Right hindlimb (tissue), 1 donor: ENCODE results near the gene CLIC5.

Experiments used
- DNase-seq: peaks from one replicate; pipeline ENCODE4 v3.0.0-alpha.2; 2018

The CLIC5 gene

GRCh38 chr6:45922728-45923351, 92.8 kb downstream of the CLIC5 start:
- peak; percentile 86 for DNase-seq

DNA sequence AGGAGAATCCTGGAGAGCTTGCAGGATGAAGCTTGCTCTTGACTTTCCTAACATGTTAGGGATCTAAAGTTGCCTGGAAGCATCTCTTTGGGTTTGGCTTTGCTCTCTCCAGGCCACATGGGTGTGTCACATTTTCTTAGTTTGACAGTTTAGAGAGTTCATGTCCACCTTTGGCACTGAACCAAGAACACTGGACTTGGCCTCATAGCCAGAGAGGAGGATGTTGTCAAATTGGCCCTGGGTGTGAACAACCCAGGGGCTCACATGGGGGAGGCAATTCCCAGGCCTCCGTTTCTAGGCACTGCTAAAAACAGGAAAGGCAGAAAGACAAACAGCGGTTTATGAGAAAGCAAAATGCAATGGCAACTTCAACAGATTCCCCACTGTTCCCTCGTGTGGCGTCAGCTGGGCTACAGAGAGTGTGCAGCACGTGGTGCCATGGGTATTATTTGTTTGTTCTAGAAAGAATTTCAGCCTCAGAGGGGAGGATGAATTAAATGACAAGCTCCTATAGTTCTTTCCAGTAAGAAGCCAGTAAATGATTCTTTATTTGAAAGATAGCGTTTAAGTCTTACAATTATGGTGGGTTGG, 93.9 kb downstream of the CLIC5 start:
- peak; percentile 37 for DNase-seq

- DNase-seq: no peak
These were observed 94.7 kb downstream of the CLIC5 start for GRCh38 chr6:45920819-45921511.

DNA sequence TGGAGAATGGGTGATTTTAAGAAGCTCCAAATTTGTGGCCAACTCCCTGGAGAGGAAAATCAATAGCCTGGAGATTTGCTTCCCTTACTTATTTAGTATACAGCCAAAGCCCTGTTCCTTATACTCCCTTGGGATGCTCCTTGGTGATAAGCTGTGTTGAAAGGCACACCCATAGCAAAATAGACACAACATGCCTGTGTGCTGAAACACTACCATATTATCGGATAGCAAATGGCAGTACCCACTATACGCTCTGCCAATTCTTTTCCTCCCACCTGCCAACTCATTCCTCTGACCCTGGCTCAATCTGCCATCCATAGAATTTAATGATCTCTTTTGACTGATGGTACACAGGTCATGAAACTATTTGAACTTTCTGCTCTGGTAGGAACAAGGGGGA, 98.2 kb downstream of the CLIC5 start:
- DNase-seq: no peak

DNA sequence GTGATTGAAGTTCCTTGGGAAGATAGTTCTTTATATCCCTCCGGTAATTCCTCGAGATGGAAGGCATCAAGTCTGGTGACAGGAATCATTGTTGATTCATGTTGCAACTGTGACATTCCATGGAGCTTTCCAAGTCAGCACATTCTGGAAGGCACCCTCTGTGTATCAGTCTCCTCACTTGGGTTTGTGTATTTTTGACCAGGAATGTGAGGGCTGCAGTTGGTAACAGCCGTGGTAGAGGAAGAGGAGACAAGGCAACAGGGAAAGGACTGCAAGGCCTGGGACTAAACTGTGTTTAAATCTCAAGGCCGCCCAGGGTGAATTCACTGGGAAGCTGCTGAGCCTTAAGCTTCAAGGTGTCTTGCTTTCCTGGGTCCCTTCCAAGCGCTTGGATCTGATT, 99.0 kb downstream of the CLIC5 start:
- no peak for DNase-seq

- no peak for DNase-seq
These were observed 99.7 kb downstream of the CLIC5 start for GRCh38 chr6:45915780-45916468.

DNA sequence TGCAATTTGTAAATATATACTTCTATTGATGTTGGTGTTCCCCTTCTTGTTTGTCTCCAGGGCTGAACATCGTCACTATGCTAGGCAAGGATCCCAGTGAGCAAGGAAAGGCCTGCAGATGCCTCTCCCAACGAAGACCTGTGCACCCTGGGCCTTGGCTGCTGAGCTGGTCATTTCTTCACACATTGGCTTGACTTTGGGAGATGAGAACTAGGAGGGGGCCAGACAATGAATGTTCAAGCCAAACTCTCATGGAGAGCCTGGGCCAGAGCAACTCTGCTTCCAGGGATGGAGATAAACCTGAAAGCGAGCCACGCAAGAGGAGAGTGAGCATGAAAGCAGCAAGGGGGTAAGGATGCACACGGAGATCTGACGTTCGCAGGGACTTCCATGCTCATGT, 104.0 kb downstream of the CLIC5 start:
- no peak for DNase-seq

DNA sequence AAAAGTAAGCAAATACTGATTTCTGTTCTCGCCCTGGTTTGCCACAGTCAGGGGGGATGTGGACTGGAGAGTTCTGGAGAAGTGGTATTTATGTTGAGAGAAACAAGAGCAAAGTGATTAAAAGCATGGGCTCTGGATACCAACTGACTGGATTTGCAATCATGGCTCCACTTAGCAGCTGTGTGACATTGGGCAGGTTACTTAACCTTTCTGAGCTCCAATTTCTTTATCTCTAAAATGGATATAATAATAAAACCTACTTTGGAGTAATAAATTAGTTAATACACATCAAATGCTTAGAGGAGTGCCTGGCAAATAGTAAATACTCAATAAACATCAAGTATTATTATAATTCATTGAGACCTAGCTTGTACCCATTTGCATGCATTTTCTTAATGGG, 111.7 kb downstream of the CLIC5 start:
- DNase-seq: no peak

DNA sequence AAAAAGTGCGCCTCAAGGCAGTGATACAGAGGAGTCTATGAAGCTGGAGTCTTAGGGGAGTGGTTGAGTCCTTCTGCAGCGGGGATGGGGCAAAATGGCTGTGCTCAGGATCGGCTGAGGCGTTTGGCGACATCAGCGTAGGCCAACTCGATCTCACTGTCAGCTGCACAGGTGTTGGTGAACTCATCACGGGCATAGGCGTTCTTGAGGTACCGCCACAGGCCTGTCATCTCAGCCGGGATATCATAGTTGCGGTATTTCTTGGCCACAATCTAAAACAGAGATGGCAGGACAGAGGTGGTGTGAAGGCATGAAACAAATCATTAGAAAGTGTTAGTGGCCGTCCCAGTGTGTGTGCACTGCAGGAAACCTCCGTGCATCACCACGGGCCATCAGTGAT, 112.7 kb downstream of the CLIC5 start:
- DNase-seq: no peak

GRCh38 chr6:45901767-45902650, 113.7 kb downstream of the CLIC5 start:
- DNase-seq: no peak

GRCh38 chr6:45900808-45901752, 114.6 kb downstream of the CLIC5 start:
- DNase-seq: peak; percentile 25

GRCh38 chr6:45899683-45899946, 116.0 kb downstream of the CLIC5 start:
- DNase-seq: no peak

DNA sequence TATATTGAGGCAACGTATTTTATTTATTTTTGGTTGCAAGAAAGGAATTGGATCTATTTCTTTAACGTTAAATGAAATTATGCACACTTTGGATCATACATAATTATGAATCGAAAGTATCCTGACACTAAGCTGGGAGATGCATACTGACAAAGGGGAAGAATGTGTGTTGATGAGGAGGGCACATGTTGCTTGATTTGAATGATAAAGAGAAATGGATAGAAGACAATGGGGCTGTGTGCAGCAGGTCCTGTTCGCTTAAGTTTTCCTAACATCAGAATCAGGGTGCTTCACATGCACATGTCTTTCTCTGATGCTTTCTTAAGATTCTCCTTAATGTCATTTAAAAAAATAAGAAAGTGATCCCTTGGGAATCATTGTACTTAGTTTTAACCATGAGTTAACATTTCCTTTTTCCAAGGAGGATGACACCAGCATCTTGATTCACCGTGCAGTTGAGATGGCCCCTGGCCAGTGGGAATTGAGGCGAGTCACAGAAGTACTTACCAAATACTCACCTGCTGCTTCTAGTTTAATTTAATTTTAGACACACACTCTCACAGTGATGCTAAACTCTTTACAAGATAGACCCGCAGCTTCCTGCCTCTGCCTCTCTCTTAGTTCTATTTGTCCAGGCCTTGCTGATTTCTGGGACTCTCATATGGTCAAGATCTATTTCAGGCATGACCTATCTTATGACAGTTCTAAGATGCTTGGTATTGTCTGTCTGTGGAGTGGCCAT, 116.5 kb downstream of the CLIC5 start:
- no peak for DNase-seq

DNA sequence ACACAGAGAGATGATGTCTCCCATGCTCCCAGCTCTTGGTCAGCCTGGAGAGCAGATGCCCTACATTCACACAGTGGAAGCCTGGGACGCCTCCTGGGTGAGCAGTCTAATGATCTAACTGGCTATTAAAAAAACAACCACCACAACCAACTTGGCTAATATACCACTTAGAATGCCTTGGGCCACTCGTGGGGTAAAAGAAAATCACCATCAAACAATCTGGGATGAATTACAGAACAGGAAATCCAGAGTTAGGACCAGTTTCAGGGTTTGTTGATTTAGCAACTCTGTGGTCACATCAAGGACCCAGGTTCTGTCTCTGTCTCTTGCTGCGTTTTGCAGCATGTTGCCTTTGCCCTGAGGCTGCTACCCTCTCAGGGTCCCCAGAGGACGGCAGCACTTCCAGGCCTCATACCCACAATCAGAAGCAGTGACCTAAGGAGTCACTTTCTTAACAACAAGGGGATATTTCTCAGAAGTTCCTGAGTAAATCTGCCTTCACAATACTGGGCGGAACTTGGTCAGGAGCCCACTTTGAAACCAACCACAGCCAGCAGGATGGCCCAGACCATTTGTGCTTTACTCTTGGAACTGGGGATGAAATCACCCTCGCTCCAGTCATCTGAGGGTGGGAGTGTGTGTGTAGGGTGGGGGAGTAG, 118.7 kb downstream of the CLIC5 start:
- no peak for DNase-seq

DNA sequence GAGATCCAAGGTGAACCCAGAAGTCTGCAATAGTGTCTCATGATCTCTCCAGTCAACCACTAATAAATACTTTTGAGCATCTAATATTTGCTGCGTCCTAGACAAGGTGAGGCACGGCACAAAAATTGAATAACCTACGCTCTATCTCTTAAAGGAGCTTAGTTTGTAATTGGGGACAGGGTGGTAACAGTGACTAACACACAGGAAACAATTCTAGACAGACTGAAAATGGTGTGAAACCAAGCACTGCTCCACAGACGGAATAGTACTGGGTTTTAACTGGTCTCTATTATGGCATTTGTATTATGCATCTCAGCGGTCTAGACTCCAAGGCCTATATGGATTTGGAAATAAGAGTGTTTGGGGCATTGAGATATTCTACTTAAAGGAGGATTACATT, 120.1 kb downstream of the CLIC5 start:
- DNase-seq: no peak

DNA sequence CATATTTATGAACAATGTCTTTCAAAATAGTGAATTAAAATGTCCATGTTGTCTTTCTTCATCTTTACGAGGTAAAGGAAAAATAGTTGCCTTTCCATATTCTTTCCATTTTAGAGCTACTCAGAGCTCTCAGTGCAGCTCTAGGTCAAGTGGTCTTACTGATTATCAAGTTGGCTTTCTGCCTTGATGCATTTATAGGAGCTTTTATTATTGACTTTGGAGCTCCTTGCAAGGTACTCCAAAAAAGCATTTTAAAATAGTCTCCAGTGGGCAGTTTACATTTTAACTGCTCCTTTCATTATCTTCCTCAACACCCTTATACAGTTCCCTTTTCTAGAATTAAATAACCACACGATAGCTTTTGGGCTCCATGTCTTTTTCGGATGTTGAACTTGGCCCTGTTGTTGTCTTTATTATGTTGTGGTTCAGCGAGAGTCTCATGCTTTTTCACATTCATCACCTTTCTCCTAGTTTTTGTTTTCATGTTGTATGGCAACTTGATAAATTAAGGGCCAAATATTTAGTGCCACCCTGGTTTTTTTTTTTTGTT, 122.9 kb downstream of the CLIC5 start:
- DNase-seq: no peak

DNA sequence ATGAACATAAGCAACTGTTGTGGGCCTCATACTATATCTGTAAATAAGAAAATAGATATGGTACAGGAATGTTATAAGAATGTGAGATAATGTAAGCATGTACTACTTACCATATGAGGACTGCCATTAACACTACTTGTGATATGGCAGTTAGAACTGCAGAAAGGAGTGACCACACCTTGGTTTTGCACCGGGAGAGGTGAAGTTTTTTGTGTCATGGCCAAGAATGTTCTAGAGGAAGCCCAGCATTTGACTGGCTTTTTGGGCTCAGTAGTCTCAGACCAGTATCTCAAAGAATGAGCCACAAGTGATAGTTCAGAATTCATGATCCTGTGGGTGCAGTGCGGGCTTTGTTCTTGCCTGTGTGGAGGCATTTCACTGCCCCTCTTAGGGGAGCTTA, 123.5 kb downstream of the CLIC5 start:
- DNase-seq: no peak

DNA sequence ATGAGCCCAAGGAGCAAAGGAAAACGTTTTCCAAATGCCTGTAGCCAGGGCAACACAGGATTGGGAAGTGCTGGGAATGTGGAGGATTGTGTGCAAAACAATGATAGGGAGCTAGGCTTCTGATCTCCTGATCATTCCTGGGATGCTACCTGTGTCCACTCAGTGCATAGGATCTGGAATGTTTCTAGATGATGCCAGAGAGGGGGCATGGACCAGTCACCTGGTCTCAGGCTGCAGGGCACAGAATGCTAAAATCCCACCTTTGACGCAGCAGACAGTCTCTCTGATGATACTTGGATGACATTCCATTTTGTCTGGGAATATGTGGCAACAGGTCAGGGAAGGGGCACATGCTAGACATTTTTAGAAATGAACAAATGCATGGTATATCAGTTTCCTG, 128.9 kb downstream of the CLIC5 start:
- DNase-seq: no peak

- DNase-seq: no peak
These were observed 131.3 kb downstream of the CLIC5 start for GRCh38 chr6:45884336-45884735.

- DNase-seq: no peak
These were observed 133.0 kb downstream of the CLIC5 start for GRCh38 chr6:45882671-45883070.
